Measurements from ENCODE around the gene SOX3.

Gene SOX3

DNA sequence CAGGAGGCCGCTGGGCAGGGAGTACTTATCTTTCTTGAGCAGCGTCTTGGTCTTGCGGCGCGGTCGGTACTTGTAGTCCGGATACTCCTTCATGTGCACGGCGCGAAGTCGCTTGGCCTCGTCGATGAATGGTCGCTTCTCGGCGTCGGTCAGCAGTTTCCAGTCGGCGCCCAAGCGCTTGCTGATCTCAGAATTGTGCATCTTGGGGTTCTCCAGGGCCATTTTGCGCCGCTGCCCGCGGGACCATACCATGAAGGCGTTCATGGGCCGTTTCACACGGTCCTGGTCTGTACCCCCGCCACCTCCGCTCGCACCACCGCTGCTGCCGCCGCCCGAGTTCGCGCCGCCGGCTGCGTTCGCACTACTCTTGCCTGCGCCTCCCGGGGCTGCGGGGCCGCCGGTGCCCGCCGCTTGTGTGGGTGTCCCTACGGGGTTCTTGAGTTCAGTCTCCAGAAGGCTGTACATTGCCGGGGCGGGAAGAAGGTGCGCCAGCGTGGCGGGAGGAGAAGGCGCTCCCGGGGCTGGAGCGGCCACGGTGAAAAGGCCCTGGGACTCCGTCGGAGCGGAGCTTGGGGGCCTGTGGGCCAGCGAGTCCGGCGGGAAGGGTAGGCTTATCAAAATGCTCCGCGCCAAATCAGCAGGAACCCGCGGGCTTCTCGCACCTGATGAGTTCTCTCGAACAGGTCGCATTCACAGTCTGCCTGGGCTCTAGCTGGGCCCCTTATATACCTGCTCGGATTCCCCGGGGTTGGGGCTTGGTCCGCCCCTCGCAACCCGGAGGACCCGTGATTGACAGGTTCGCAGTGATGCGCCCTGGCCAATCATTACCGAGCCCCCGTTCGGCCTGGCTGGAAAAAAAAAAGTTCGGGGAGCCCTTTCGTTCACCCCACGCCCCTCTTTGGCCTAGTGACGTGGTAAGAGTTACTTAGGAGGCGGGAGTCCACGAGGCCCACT, at the start of gene SOX3:
Gene SOX3 (minus strand): TSS at position 699 of the 954 bp plus-strand sequence. CDS start 9 bp downstream, at position 690.
- no peak for FAIRE-seq

DNA sequence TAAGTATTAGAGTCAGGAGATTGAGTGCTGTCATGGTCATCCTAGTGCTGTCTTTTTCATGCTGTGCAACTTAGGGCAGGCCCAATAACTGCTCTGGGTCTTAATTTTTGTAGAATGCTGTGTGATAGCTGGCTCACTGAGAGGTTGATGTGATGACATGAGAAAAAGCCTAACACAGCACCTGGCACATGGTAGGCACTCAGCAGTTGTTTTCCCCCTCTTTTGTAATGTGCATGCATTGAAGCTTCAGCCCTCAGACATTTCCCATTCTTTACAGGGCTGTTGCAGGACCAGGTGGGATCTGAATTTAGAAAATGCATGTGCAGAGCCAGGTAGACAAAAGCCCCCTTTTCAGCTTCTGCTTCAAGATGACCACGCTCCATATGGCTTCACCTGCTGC, 44.1 kb upstream of the SOX3 start:
- no peak for FAIRE-seq

DNA sequence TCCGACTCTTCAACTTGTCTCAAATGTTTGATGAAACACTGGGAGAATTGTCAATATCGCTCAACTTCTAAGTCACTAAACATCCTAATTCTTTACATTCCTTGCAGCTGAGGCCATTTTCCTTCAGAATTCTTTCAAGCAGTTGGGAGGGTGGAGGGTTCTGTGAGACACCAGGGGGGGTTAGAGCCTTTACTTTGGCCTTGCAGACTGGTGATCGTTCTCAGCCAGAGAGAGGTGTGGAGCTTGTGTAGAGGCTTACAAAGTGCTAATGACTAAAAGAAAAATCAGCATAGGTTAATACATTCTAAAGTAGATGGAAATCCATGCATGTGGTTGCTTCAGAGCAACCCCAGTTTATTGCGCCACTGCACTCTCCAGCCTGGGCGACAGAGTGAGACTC, 21.3 kb upstream of the SOX3 start:
- FAIRE-seq: no peak

DNA sequence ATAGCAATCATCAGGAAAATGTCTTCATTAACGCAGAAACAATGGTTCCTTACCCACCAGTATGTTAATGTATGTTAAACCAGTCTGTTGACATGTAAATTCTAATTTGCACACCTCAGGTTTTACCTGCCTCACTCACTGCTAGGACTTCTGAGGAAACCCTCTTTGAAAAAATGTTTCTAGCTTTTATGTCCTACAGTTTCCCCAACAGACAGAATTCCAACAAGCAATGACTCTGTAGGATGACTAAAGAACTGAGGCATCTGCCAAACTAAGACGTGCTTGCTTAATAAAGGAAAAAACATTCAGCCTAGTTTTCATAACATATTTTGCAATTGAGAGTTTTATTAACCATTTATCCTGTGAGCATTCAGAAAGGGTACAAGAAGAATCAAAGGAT, 20.6 kb upstream of the SOX3 start:
- FAIRE-seq: no peak

DNA sequence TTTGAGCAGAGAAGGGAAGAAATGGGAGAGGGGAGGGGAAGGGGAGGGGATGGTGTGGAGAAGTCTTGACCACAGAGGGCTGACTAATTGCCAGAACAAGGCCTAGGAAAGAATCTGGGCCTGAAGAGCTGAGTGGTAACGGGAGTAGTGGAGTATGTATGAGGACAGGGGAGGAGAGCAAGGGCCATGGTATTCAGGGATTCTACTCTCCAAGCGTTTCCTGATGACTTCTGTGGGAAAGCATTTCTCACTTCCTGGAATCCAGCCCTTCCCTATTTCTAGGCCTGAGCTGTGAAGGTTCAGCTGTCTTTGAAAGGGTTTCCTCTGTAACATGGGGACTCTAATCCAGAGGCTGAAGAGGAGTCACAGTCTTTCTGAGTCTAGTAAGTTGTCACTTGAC, 19.7 kb upstream of the SOX3 start:
- no peak for FAIRE-seq

DNA sequence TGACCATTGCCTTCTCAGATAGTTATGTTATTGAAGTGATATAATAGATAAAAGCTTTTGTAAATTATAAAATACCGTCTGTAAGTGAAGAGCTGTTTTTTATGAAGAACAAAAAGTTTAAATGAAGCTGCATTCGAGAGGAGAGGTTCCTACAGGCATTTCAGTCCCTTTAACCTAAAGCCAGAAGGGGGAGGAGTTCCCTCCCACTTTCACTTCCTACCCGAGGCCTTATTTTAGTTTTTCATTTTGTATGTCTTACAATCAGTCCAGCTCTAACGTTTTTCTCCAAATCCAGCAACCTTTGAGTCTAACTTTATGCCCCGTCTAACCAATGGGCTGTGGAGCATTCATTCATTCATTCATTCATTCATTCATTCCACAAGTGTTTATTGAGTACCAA, 16.5 kb upstream of the SOX3 start:
- no peak for FAIRE-seq

DNA sequence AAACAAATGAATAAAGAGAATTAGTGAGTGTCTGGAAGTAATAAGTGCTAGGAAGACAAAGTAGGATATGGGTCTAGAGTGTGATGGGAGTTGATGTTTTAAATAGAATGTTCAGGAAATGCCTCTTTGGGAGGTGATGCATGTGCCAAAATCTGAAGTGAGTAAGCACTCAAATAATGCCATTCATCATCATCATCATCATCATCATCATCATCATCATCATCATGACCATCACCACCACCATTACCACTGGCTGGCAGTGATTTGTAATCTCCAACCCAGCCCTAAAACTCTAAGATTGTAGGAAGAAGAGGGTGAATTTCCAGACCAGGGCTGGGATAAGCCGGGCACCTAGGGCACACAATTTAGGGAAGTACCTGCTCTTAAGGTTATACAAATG, 9.7 kb upstream of the SOX3 start:
- FAIRE-seq: no peak

DNA sequence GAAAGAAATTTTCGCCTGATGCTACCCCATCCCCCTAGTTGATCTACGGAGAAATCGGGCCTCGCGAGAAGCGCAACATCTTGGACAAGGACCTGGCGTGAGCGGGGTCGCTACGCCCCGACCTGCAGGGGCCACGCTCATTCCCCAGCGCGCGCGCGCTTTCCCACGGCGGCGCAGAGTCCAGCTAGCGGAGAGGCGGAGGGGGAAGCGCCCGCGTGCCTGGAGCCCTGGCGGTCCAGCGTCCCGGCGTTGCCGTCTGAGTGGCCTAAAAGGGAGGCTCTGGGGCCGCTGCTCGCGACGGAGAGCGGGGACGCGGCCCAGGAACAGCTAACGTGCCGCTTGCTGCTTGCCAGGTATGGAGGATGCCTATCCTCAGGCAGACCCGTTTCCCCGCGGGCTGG, 6.0 kb upstream of the SOX3 start:
- FAIRE-seq: no peak

DNA sequence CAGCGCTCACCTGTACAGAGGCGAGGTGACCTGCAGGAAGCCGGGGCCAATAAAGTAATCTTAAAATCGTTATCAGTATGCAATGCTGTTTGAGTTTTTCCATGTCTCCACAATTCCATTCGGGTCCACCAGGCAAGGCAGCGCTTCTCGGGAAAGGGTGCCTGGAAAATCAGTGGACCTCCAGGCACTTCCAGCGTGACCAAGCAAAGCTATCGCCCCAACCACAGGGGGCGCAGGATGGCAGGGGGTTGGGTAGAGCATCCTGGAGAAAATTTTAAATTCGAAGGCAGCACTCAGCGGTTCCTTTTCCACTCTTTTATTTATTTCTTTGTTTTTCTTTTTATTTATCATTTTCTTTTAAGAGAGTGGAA, 5.4 kb upstream of the SOX3 start:
- FAIRE-seq: no peak

DNA sequence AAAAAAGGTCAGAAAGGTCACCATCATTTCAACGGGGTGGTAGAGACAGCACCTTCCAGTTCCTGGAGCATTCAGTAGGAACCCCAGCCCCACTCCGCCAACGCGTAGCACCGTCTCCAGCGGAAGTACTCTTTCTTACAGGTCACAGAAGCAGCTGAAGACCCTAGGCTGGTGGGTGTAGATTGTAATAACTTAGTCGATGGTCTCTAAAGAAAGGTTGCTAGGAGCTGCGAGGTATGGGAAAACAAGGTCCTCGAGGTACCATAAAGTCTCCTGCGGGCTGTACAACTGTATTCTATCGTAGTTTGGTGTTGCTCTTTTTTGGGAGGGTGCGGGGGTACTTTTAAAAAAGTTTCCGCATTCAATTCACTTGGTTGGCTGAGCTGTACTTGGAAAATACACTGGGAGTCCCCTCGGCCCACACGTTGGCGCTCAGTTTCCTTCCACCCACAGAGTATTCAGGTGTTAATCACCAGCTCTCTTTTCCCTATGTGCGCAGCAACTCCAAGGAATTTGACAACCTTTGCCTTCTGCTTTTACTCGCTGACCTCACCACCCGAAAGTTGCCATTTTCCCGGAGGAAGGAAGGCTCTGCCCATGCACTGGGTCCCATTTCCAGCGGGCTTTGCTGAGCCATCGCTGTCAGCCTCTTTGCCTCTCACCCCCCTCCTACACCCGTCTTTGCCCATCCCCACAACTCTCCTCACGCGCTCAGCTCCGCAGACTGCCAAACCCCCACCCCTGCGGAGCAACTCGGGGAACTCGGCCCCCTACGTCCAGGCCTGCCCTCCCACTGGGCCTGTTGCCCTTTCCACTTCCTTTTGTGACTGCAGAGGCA, 4.8 kb upstream of the SOX3 start:
- no peak for FAIRE-seq

DNA sequence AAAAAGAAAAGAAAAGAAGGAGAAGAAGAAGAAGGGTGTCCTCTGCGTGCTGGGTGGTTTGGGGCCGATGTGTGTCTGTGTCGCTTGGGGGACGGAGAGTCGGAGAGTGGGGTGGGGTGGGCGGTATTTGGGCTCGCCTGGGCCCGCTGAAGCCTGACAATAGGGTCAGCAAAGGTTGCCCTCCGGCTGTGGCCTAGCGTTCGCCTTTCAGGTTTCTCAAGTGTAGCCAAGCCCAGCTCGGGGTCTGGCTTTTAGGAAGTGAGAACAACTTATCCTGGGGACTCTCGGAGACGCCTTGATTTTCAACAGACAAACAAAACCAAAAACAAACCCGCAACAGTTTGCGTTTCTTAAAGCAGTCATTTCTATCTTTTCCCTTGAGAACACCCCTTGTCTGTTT, 4.1 kb upstream of the SOX3 start:
- no peak for FAIRE-seq

DNA sequence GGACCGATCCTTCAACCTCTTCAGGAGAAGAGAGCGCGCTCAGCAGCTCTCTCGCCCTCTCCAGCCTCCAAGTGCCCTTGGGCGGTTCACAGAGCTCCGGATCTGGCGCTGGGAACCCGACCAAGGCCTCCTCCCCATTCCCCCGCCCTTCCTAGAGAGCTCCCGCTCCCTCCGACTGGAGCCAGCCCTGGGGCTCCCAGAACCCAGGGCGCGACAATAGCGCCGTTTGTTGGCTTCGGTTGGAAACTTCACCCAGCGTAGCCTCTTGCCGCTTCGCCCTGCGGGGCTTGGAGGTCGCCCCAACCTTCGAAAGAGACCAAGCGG, 3.1 kb upstream of the SOX3 start:
- FAIRE-seq: no peak

DNA sequence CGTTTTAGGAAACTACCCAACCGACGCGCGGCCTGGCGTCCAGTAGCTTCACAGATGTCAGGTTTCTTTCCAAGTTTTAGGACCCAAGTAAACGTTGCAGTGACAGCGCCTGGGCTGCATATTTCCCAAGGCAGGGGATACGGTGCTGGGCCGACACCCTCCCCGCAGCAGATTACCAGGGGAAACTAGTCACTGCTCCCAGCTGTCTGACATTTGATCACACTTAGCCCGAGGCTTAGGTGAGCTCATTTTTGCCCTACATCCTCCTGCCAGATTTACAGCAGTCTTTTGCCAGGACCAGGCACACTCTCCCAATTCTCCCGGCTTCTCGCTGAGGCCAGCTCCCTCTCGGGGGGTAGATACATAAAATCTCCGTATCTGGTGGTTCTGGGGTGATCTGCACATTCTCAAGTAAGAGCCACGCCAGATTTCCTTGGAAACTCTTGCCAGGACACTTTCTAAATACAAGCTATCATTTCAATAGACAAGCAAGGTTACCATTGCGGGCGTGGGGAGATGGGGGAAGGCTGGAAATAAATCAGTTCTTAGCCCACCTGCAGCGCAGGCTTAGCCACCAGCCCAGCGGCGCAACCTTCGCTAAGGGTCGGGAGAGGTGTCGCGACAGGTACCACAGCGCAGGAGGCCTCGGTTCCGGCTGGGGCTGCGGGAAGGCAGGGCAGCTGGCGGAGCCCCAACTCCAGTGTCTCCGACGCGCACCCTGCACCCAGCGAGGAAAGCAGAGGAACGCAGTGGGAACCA, 2.5 kb upstream of the SOX3 start:
- no peak for FAIRE-seq

DNA sequence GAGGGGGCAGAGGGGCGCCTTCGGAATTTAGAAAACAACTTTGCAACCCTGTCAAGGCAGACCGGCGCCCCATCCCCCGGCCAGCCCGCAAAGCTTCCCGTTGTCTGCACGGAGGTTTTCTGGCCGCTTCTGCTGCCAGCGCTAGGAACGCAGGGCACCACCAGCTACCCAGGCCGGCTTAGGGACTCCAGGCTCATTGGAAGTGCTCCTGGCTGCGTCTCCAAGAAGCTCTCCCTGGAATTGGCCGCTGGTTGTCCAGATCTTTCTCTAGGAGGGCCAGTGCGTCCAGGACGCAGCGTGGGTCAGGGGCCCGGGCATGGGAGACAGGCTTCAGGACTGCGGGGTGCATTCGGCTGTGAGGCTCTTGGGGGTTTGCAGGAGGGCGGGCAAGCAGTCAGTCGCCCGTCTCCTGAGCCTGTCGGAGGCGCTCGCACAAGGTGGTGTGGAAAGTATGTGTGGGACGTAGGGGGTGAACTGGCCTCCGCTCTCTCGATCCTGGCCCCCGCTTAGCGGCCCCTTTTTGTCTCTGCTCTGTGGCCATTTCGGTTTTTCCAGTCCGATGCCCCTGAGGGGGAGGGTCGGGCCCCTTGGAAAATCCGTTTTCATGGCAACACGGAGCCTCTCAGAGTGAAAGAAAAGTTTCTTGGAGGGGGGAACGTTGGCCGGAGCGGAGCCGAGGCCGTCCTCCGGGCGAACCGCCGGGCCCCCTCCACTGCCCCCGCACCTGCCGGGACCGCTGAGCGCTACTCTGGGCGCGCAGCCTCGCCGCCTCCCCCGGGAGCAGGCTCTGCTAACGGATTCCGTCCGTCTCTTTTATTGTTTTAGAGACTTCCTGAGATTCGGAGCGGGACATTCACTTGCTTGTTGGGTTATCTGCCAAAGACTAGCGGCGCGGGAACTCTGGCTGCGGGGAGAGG, 810 bp upstream of the SOX3 start:
- no peak for FAIRE-seq

DNA sequence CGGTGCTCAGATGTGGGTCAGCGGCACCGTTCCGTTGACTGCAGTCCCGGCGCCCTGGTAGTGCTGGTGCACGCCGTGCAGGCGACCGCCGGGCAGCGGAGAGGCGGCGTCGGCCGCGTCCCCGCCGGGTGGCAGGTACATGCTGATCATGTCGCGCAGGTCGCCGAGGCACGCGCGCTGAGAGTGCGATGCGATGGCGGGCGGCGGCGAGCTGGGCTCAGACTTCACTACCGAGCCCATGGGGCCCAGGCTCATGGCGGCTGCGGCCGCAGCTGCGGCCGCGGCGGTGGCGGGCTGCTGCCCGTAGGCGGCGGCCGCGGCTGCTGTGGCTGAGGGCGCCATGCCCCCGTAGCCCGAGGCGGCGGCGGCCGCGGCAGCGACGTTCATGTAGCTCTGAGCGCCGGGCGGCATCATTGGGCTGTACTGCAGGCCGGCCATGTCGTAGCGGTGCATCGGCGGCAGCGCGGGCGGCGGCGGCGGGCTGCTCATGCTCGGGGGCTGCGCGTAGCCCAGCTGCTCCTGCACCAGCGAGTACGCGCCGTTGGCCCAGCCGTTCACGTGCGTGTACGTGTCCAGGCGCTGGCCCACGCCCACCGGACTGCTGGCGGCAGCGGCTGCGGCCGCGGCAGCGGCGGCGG, 1.0 kb downstream of the SOX3 start:
- FAIRE-seq: no peak

DNA sequence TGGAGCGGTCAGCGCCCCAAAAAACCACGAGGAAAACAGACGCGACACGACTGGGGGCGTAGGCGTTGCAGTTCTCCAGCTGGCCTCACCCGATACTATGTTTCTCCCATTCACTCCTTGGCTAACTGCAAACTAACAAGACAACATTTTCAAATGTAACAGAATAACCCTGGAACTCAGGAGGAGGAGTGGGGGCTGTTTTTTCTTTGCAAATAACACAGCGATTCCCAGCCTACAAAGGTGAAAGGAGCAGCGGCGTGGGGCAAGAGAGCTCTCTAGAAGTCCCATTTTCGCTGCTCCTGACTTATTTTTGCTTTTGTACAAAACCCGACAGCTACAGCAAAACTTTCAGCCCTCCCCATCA, 1.6 kb downstream of the SOX3 start:
- FAIRE-seq: no peak

DNA sequence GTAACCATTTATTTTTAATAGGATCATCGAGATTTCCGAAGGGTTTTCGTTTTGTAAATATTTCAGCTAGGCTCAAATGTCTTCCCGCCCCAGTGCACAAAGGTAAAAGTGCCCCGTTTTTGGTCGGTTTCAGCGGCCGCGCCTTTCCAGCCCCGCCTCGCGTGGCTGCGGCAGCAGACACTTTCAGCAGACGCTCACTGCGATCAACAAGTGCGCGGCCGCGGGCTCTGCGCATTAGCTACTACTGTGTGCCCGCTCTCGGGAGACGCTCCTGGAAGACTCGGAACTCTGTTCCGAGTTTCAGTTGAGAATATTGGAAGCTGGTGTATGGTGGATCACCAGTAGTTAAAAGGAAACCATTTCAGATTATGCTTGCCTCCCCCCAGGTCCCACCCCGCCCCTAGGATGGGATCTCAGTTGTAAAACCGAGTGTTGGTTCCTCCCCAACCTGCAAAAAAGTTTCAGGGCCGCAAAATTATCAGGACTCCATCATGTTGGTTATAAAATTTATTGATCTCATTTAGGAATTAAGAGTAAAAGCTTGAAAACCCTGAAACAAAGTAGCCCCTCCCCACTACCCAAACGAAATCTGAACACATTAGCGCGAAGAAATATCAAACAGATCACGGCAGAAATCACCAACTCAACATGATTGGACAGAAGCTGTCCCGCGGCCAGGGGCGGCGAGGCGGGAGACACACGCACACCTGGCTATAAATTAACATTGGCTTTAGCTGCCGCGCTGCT, 2.2 kb downstream of the SOX3 start:
- no peak for FAIRE-seq

DNA sequence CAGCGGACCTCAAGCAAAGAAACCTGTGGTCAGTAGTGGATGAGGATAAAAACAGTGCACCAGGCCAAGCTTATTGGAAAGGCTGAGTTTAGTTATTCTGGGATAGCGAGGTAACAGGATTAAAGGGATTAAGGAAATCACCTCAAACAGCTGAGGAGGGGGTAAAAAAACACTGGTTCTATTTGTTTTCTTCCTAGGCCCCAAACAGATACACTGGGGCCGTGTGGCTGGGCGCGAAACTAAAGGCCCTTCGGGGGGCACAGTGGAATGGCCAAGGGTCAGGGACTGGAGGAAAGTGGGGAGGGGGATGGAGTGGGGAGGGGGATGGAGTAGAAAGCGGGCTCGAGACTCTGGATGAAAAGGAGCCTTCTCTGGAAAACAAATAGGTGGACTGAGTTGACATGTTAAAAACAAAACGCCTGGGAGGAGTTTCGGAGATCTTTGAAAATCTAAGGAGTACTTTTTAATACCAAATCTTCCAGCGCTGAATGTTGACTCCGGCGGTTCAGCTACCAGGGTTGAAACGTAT, 2.9 kb downstream of the SOX3 start:
- FAIRE-seq: no peak

DNA sequence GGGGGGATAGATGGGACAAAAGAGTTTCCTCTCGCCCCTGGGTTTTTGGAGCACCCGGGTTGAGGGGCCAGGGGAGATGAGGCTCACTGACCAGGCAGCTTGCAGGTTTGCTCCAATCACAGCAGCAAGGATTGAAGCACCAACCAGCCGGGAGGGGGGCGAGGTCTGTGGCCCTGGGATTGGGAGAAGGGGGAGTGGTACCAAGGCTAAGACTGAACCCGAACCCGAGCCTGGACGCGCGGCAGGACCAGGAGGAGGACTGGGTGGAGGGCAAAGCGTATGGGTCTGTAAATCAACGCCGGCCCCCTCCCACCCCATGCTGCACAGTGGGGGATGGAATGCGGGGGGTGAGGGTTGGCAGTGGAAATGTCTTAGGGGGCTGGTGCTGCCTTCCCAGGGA, 3.5 kb downstream of the SOX3 start:
- FAIRE-seq: no peak

DNA sequence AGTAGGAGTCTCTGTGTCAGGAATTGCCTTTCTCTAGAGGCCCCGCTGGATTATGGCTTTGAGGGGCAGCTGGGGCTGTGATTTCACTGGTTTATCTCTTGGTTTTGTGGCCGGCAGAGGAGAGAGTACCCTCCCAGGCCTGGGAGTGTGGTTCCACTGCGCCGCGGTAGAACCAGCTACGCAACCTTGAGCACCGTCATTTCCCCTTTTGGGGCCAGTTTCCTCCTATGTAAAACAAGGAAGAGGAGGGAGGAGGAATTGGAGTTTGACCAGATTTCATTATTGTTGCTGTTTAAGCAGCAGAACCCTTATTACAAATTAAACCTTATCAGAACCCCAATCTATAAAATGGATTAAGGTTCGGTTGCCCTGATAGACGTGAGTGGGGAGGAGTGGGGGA, 4.4 kb downstream of the SOX3 start:
- no peak for FAIRE-seq

DNA sequence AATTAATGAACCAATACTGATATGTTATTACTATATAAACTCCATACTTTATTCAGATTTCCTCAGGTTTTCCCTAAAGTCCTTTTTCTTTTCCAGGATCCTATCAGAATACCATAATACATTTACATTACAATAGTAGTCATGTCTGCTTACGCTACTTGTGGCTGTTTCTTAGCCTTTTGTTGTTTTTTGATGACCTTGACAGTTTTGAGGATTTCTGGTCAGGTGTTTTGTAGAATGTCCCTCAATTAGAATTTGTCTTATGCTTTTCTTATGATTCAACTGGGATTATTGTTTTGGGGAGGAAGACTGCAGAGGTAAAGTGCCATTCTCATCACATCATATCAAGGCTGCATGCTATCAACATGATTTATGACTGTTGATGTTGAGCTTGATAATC, 9.1 kb downstream of the SOX3 start:
- FAIRE-seq: no peak

Data from G401.6 (cell line).